ENCODE data around the gene CTNNA3.

The CTNNA3 gene

GRCh38 chr10:66723608-66724400, 972.2 kb downstream of the CTNNA3 start:
- DNase-seq: no peak

GRCh38 chr10:66719483-66719882, 976.5 kb downstream of the CTNNA3 start:
- DNase-seq: no peak

- no peak for DNase-seq
Observed at GRCh38 chr10:66717231-66717981, 978.6 kb downstream of the CTNNA3 start.

- no peak for DNase-seq
Observed at GRCh38 chr10:66714741-66715140, 981.3 kb downstream of the CTNNA3 start.

GRCh38 chr10:66713387-66713786, 982.6 kb downstream of the CTNNA3 start:
- no peak for DNase-seq

- DNase-seq: no peak
Observed at GRCh38 chr10:66698069-66698468, 997.9 kb downstream of the CTNNA3 start.

- no peak for DNase-seq
Observed at GRCh38 chr10:66695046-66695445, 1000.9 kb downstream of the CTNNA3 start.

- no peak for DNase-seq
Observed at GRCh38 chr10:66684581-66684980, 1011.4 kb downstream of the CTNNA3 start.

GRCh38 chr10:66680886-66681285, 1015.1 kb downstream of the CTNNA3 start:
- no peak for DNase-seq

GRCh38 chr10:66678521-66678920, 1017.5 kb downstream of the CTNNA3 start:
- no peak for DNase-seq

- no peak for DNase-seq
Observed at GRCh38 chr10:66673071-66673470, 1022.9 kb downstream of the CTNNA3 start.

- no peak for DNase-seq
Observed at GRCh38 chr10:66671562-66671961, 1024.4 kb downstream of the CTNNA3 start.

GRCh38 chr10:66671064-66671463, 1024.9 kb downstream of the CTNNA3 start:
- no peak for DNase-seq

- DNase-seq: no peak
Observed at GRCh38 chr10:66656499-66656898, 1039.5 kb downstream of the CTNNA3 start.

GRCh38 chr10:66654861-66655260, 1041.1 kb downstream of the CTNNA3 start:
- DNase-seq: no peak

- DNase-seq: no peak
Observed at GRCh38 chr10:66651308-66652082, 1044.5 kb downstream of the CTNNA3 start.

GRCh38 chr10:66649626-66650025, 1046.4 kb downstream of the CTNNA3 start:
- DNase-seq: no peak

- DNase-seq: no peak
Observed at GRCh38 chr10:66642217-66642616, 1053.8 kb downstream of the CTNNA3 start.

- DNase-seq: no peak
Observed at GRCh38 chr10:66639371-66639770, 1056.6 kb downstream of the CTNNA3 start.

GRCh38 chr10:66637273-66638036, 1058.5 kb downstream of the CTNNA3 start:
- DNase-seq: no peak

GRCh38 chr10:66629996-66630395, 1066.0 kb downstream of the CTNNA3 start:
- DNase-seq: no peak

- DNase-seq: peak in 1 of 5 experiments; percentile 8
Observed at GRCh38 chr10:66627156-66627555, 1068.8 kb downstream of the CTNNA3 start.

Measured in T-helper 2 cell (primary cell).